ENCODE results near the gene PREX1.

Gene PREX1

GRCh38 chr20:48686238-48687116, 141.3 kb downstream of the PREX1 start:
- no peak overlapping the region for H3K4me3 Mint-ChIP-seq
- H3K9me3 Mint-ChIP-seq = no peaks in the 10 kb centered on the region
- DNase-seq (no peak), ATAC-seq (no peak)
- no peaks in the 10 kb centered on the region for H3K27me3 Mint-ChIP-seq
- no peak overlapping the region for H3K27ac Mint-ChIP-seq
- H3K4me1 Mint-ChIP-seq = peaks cover 12% of the 10 kb centered on the region
- peaks cover 28% of the 10 kb centered on the region for H3K36me3 Mint-ChIP-seq (ENCODE audit: low read depth)

GRCh38 chr20:48685300-48685699, 142.5 kb downstream of the PREX1 start:
- DNase-seq (no peak), ATAC-seq (no peak)
- Mint-ChIP-seq H3K36me3 (ENCODE audit: low read depth) (peaks cover 24% of the 10 kb centered on the region), H3K9me3 (no peaks in the 10 kb centered on the region), H3K4me1 (peaks cover 9% of the 10 kb centered on the region), H3K4me3 (no peak overlapping the region), H3K27ac (peak overlapping the region; percentile 42), H3K27me3 (no peaks in the 10 kb centered on the region)

DNA sequence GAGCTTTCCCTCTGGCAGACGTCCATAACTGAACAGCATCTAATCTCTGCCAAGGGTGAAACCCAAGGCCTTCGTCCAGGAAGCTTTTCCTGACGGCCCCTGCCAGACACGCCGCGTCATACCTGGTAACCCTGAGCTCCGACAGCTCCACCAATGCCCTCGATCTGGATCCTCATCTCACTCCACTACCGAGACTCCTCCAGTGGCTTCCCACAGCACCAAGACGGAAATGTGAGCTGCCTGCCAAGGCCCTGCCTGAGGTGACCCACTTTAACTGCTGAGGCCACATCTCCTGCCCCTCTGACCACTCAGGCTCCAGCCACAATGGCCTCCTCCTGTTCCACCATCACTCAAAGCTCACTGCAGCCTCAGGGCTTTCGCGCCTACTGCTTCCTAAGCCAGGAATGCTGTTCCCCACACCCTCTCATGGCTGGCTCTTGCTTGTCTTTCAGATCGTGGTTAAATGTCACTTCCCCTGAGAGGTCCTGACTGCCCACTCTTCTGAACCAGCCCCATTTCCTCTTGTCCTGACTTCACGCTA, 143.2 kb downstream of the PREX1 start:
- Mint-ChIP-seq H3K9me3 (no peaks in the 10 kb centered on the region), H3K4me1 (peaks cover 5% of the 10 kb centered on the region), H3K4me3 (no peak overlapping the region), H3K27ac (peak overlapping the region; percentile 42), H3K36me3 (ENCODE audit: low read depth) (peaks cover 21% of the 10 kb centered on the region), H3K27me3 (no peaks in the 10 kb centered on the region)
- ATAC-seq (no peak), DNase-seq (no peak)

DNA sequence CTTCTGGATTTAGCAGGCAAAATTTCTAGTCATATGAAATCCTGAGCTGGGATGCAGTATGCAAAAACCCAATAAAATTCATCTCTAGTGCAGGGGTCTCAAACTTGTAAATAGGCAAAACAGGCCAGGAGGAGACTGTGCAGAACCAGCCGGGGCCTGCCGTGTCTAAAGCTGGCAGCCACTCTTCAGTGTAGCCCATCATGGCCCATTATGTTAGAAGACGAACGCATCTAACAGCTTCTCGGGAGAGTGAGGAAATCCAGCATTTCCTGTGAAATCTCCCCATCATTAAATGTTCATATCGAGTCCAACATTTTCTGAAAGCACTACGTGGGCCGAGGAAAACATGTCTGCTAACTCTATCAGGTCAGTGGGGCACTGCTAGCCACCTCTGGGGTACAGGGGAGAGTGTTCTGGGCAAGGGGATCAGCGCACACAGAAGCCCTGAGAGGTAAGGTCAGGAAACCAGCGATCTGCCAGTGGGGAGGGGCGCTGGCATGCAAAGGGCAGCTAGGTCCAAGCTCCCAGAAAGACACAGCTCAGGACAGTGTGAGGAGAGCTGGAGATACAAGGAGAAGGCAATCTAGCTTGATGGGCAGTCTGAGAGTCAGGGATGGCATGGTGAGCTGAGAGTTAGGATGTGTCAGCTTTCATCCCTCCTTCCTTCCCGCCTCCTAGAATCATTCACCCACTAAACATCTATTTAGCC, 144.2 kb downstream of the PREX1 start:
- no peaks in the 10 kb centered on the region for H3K27me3 Mint-ChIP-seq

GRCh38 chr20:48682529-48683363, 145.1 kb downstream of the PREX1 start:
- Mint-ChIP-seq H3K4me1 (no peaks in the 10 kb centered on the region), H3K27me3 (no peaks in the 10 kb centered on the region), H3K27ac (no peak overlapping the region), H3K36me3 (ENCODE audit: low read depth) (peaks cover 23% of the 10 kb centered on the region), H3K4me3 (no peak overlapping the region), H3K9me3 (no peaks in the 10 kb centered on the region)
- DNase-seq = no peak
- no peak for ATAC-seq

More for the DNA sequence above, 144.2 kb downstream of the PREX1 start:
- no peak for ATAC-seq
- H3K4me3 Mint-ChIP-seq = no peak overlapping the region
- H3K9me3 Mint-ChIP-seq = no peaks in the 10 kb centered on the region
- DNase-seq = no peak
- H3K36me3 Mint-ChIP-seq (ENCODE audit: low read depth) = peaks cover 24% of the 10 kb centered on the region
- peak overlapping the region; percentile 12 for H3K27ac Mint-ChIP-seq
- H3K4me1 Mint-ChIP-seq = no peaks in the 10 kb centered on the region

- no peaks in the 10 kb centered on the region for H3K4me1 Mint-ChIP-seq
- no peak overlapping the region for H3K27ac Mint-ChIP-seq
Observed at GRCh38 chr20:48681873-48682426, 145.8 kb downstream of the PREX1 start.

DNA sequence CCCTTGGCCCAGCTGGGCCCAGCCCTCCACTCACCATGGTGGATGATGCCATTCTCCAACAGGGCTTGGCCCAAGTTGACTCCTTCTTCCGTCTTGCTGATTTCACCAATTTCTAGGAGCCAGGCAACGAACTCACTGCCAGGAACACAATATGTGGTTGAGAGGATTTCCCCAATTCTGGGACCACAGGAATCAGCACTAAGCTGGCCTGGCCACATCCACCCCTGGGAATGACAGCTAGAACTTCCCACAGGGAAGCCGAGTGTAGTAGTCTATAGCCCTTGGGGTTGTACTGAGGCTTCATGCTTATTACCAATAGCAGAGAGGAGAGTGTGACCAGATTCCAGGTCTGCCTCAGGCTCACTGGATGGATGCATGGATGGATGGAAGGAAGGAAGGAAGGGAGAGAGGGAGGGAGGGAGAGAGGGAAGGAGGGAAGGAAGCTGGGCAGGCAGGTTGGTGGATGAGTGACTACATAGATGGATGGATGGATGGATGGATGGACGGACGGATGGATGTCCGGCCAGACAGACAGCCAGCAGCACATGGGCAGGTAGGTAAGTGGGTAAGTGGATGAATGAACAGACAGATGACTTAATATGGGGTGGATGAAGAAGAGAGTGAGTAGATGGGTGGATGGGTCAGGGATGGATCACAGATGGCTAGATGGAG, 146.5 kb downstream of the PREX1 start:
- Mint-ChIP-seq H3K27ac (no peak overlapping the region), H3K9me3 (no peaks in the 10 kb centered on the region), H3K27me3 (no peaks in the 10 kb centered on the region), H3K36me3 (ENCODE audit: low read depth) (peaks cover 31% of the 10 kb centered on the region), H3K4me3 (no peak overlapping the region), H3K4me1 (no peaks in the 10 kb centered on the region)
- DNase-seq (no peak), ATAC-seq (no peak)

More at GRCh38 chr20:48681873-48682426, 145.8 kb downstream of the PREX1 start:
- no peak for DNase-seq
- no peak overlapping the region for H3K4me3 Mint-ChIP-seq
- ATAC-seq = no peak
- no peaks in the 10 kb centered on the region for H3K9me3 Mint-ChIP-seq
- H3K36me3 Mint-ChIP-seq (ENCODE audit: low read depth) = peaks cover 27% of the 10 kb centered on the region
- H3K27me3 Mint-ChIP-seq = no peaks in the 10 kb centered on the region

- ATAC-seq (no peak), DNase-seq (no peak)
- Mint-ChIP-seq H3K9me3 (no peaks in the 10 kb centered on the region), H3K4me1 (no peaks in the 10 kb centered on the region), H3K27me3 (no peaks in the 10 kb centered on the region), H3K36me3 (ENCODE audit: low read depth) (peaks cover 36% of the 10 kb centered on the region), H3K4me3 (no peak overlapping the region), H3K27ac (no peak overlapping the region)
Observed at GRCh38 chr20:48680650-48681049, 147.1 kb downstream of the PREX1 start.

DNA sequence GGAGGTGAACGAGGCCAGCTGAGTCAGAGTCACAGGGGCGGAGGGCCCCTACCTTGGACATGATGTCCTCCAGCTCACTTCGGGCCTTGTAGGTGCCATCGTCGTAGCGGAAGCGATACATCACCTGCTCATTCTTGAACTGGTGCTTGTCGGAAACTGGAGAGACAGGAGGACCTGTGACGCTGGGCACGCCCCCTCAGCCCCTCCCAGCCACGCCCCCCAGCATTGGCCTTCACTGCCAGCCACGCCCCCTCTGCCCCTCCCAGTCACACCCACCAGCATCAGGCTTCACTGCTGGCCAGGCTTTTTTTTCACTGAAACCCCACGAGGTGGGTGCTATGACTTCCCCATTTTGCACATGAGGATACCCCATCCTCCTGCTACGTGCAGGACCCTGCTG, 148.2 kb downstream of the PREX1 start:
- Mint-ChIP-seq H3K27ac (no peak overlapping the region), H3K36me3 (ENCODE audit: low read depth) (peaks cover 40% of the 10 kb centered on the region), H3K4me3 (no peak overlapping the region), H3K9me3 (no peaks in the 10 kb centered on the region), H3K4me1 (no peaks in the 10 kb centered on the region), H3K27me3 (no peaks in the 10 kb centered on the region)
- ATAC-seq = no peak
- no peak for DNase-seq

- H3K27ac Mint-ChIP-seq = no peak overlapping the region
- peaks cover 40% of the 10 kb centered on the region for H3K36me3 Mint-ChIP-seq (ENCODE audit: low read depth)
- DNase-seq (no peak), ATAC-seq (no peak)
- no peaks in the 10 kb centered on the region for H3K9me3 Mint-ChIP-seq
- no peaks in the 10 kb centered on the region for H3K27me3 Mint-ChIP-seq
- no peaks in the 10 kb centered on the region for H3K4me1 Mint-ChIP-seq
- no peak overlapping the region for H3K4me3 Mint-ChIP-seq
Observed at GRCh38 chr20:48679011-48679410, 148.8 kb downstream of the PREX1 start.

- H3K9me3 Mint-ChIP-seq = no peaks in the 10 kb centered on the region
- no peak overlapping the region for H3K4me3 Mint-ChIP-seq
- ATAC-seq (no peak), DNase-seq (no peak)
- H3K36me3 Mint-ChIP-seq (ENCODE audit: low read depth) = peaks cover 45% of the 10 kb centered on the region
- no peaks in the 10 kb centered on the region for H3K4me1 Mint-ChIP-seq
- H3K27me3 Mint-ChIP-seq = no peaks in the 10 kb centered on the region
- H3K27ac Mint-ChIP-seq = no peak overlapping the region
Observed at GRCh38 chr20:48678421-48678820, 149.4 kb downstream of the PREX1 start.

- Mint-ChIP-seq H3K9me3 (no peaks in the 10 kb centered on the region), H3K4me1 (no peaks in the 10 kb centered on the region), H3K27ac (no peak overlapping the region), H3K36me3 (ENCODE audit: low read depth) (peaks cover 56% of the 10 kb centered on the region), H3K27me3 (no peaks in the 10 kb centered on the region), H3K4me3 (no peak overlapping the region)
- DNase-seq (no peak), ATAC-seq (no peak)
Observed at GRCh38 chr20:48676795-48677460, 150.9 kb downstream of the PREX1 start.

DNA sequence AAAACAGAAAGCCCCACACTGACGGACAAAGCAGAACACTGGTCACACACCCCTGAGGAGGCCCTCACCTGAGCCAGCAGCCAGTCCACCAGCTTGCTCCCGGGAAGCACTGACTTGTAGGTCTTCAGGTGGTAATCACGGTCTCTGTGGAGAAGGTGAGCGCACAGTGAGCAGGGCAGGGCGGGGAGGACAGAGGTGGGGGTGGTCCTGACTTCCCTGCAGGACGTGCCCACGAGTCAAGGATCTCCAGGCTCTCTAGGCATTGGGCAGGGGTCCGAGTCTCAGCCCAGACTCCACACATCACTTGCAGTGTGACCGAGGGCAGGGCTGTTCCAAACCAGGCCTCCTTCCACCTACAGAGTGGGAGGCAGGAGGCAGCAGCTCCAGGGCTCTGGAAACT, 151.7 kb downstream of the PREX1 start:
- Mint-ChIP-seq H3K4me3 (no peak overlapping the region), H3K36me3 (ENCODE audit: low read depth) (peaks cover 62% of the 10 kb centered on the region), H3K4me1 (no peaks in the 10 kb centered on the region), H3K27ac (no peak overlapping the region), H3K9me3 (no peaks in the 10 kb centered on the region), H3K27me3 (no peaks in the 10 kb centered on the region)
- ATAC-seq = no peak
- no peak for DNase-seq
